Left lung (tissue), 14 donors: ENCODE data around the gene EFNB1. TPM values are rescaled to one million over a fixed set of nuclear protein-coding genes. Genes with fewer than 3 reads are reported as not detected.
"Not testable (repeated sequence)": the region's sequence is repeated elsewhere in the genome, so short reads cannot be mapped to it uniquely, and the experiment has no call there.

Experiments
- ATAC-seq: fragments of 200-7000 bp; cut with Tn5 transposase; one replicate; pipeline ENCODE4 v1.9.1; 2020; ENCODE audit warnings: moderate library complexity
- DNase-seq, 4 donors: peaks; one replicate each; pipeline ENCODE4 v3.0.0-alpha.2; 2013 to 2020
- H3K27ac ChIP-seq, 2 donors: fragments of 200-600 bp; sonication (generic) in 1 of 2; one replicate each; pipeline versions ENCODE4 v1.5.0 to v1.8.0; 2020 to 2021
- H3K27me3 ChIP-seq, 2 donors: fragments of 200-600 bp; sonication (generic) in 1 of 2; one replicate each; pipeline versions ENCODE4 v1.5.0 to v1.8.0; 2020 to 2021
- H3K36me3 ChIP-seq, 2 donors: fragments of 200-600 bp; sonication (generic) in 1 of 2; one replicate each; pipeline versions ENCODE4 v1.5.0 to v1.8.0; 2020 to 2021
- H3K4me1 ChIP-seq, 2 donors: fragments of 200-600 bp; one replicate each; pipeline ENCODE4 v1.8.0; 2021
- H3K4me3 ChIP-seq, 2 donors: fragments of 200-600 bp; sonication (generic) in 1 of 2; one replicate each; pipeline versions ENCODE4 v1.5.0 to v1.8.0; 2020 to 2021; ENCODE audit warnings: mild to moderate bottlenecking in 1 of 2
- H3K9me3 ChIP-seq, 2 donors: fragments of 200-600 bp; sonication (generic) in 1 of 2; one replicate each; pipeline versions ENCODE4 v1.5.0 to v1.8.0; 2020 to 2021
- intact Hi-C, 2 donors: fragments of 100-400 bp; cut with DNase I; formaldehyde crosslinking; loops; one replicate each; pipeline versions ENCODE4 v1.11.2 to v1.14.2; 2022
- long read RNA-seq, 12 donors: library from polyadenylated mRNA in 2 of 12; unstranded in 2 of 12; transcript quantifications; one replicate each; pipeline ENCODE4 v2.0.0 and lab custom pipeline, GENCODE V29; 2019 to 2026
- polyA plus RNA-seq, 6 donors: library from polyadenylated mRNA; unstranded; fragments of 120-200 nt; gene quantifications; one replicate each; pipeline ENCODE4 v1.2.1, GENCODE V29; 2013; ENCODE audit not compliant: insufficient read length in 6 of 6
- total RNA-seq, 2 donors: library from RNA; stranded (reverse); fragmentation: NEBNext Ultra II Directional; extraction: Animal tissue kit (Norgen Biotek cat#: 25700); gene quantifications; one replicate each; pipeline ENCODE4 v1.2.1, GENCODE V29; 2021
- TF ChIP-seq, protein P1 (sequence below), 2 donors: fragments of 200-600 bp; sonication (generic) in 1 of 2; IDR thresholded peaks; one replicate each; pipeline versions ENCODE4 v1.5.0 to v1.8.0; 2021; ENCODE audit warnings: antibody characterized with exemption in 2 of 2
- donor health status: DM: no; HTN: yes; CAD: no.
- donor health status: DM: no; HTN: no; CAD: no.

Gene EFNB1
- total RNA-seq (10 to 100 TPM; 34.8 to 44.3 TPM), polyA plus RNA-seq (10 to 100 TPM; 50.0 to 69.9 (median 63.1) TPM)
- long read RNA-seq, donor 1, transcript EFNB1-201 (5 exons, 3,314 nt) = major isoform, 25 of 44 reads
- long read RNA-seq, donor 1, partial matches to known transcripts = 19 of 44 reads
- long read RNA-seq, donor 1, other reads (novel, unspliced or antisense) = 0 of 44 reads
- long read RNA-seq, donor 2, transcript EFNB1-201 (5 exons, 3,314 nt) = major isoform, 25 of 93 reads
- long read RNA-seq, donor 2, partial matches to known transcripts = 68 of 93 reads
- long read RNA-seq, donor 2, other reads (novel, unspliced or antisense) = 0 of 93 reads
- long read RNA-seq, donor 3, transcript EFNB1-201 (5 exons, 3,314 nt) = major isoform, 28 of 28 reads
- long read RNA-seq, donor 3, partial matches to known transcripts = 0 of 28 reads
- long read RNA-seq, donor 3, other reads (novel, unspliced or antisense) = 0 of 28 reads
- long read RNA-seq, donor 4, partial matches to known transcripts = 0 of 5 reads
- long read RNA-seq, donor 4, other reads (novel, unspliced or antisense) = 3 of 5 reads
- long read RNA-seq, donor 5, transcript EFNB1-201 (5 exons, 3,314 nt) = major isoform, 15 of 23 reads
- long read RNA-seq, donor 5, partial matches to known transcripts = 8 of 23 reads
- long read RNA-seq, donor 5, other reads (novel, unspliced or antisense) = 0 of 23 reads
- long read RNA-seq, donor 6, transcript EFNB1-201 (5 exons, 3,314 nt) = major isoform, 28 of 35 reads
- long read RNA-seq, donor 6, partial matches to known transcripts = 7 of 35 reads
- long read RNA-seq, donor 6, other reads (novel, unspliced or antisense) = 0 of 35 reads
- long read RNA-seq, donor 7, transcript EFNB1-201 (5 exons, 3,314 nt) = major isoform, 15 of 15 reads
- long read RNA-seq, donor 7, partial matches to known transcripts = 0 of 15 reads
- long read RNA-seq, donor 7, other reads (novel, unspliced or antisense) = 0 of 15 reads
- long read RNA-seq, donor 8, transcript EFNB1-201 (5 exons, 3,314 nt) = major isoform, 13 of 13 reads
- long read RNA-seq, donor 8, partial matches to known transcripts = 0 of 13 reads
- long read RNA-seq, donor 8, other reads (novel, unspliced or antisense) = 0 of 13 reads
- long read RNA-seq, donor 9 = 0 reads
- long read RNA-seq, donor 10, partial matches to known transcripts = 0 of 4 reads
- long read RNA-seq, donor 10, other reads (novel, unspliced or antisense) = 2 of 4 reads
- long read RNA-seq, donor 11, partial matches to known transcripts = 0 of 3 reads
- long read RNA-seq, donor 11, other reads (novel, unspliced or antisense) = 0 of 3 reads
- long read RNA-seq, donor 12, transcript EFNB1-201 (5 exons, 3,314 nt) = major isoform, 14 of 20 reads
- long read RNA-seq, donor 12, partial matches to known transcripts = 6 of 20 reads
- long read RNA-seq, donor 12, other reads (novel, unspliced or antisense) = 0 of 20 reads

DNA sequence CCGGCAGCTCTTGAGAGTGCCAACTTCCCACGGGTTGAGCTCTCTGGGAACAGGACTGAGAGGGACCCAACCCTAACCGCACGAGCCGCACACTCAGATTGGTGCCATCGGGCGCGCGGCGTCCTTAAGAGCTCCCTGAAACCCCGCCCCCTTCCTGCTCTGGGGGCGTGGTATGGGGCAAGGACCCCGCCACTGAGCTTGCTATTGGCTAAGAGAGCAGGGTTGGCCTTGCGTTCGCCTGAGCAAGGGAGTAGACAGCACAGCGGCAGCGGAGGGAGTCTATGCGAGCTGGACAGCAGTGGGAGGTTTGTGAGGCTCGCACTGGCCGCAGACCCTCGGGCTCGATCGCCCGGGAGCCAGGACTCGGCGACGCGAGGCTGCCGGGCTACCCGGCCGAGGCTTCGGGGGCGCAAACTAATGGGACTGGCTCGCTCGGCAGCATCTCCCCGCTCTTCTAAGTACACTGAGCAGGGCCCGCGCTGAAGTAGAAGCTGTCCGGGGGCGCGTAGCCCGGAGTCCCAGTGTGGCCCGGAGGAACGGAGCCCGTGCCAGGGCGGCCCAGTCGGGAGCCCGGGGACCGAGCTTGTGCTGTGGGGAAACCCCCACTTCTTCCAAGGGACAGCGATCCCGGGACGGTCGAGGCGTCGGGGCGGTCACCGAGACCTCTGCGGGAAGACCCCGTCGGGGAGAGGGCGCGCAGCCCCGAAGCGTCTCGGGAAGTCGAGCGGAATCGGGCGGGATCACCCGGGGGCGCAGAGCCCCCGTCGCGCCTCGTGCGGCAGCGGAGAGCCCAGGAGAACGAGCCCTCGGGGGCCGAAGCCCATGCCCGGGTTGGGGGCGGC, at the start of gene EFNB1:
TSS of gene EFNB1 (plus strand) at position 282 of the 842 bp plus-strand sequence. CDS start 756 bp downstream, outside the sequence.
- Histone ChIP-seq H3K36me3 (no peaks in the 10 kb centered on the region), H3K27me3 (peaks cover 0 to 17% of the 10 kb centered on the region in 2 donors), H3K4me3 (peak within 1 kb of the TSS; percentile 54 to 67), H3K27ac (peak within 1 kb of the TSS; percentile 53 to 76), H3K9me3 (no peaks in the 10 kb centered on the region), H3K4me1 (peaks cover 0 to 13% of the 10 kb centered on the region in 2 donors)
- TF ChIP-seq, protein P1, sequence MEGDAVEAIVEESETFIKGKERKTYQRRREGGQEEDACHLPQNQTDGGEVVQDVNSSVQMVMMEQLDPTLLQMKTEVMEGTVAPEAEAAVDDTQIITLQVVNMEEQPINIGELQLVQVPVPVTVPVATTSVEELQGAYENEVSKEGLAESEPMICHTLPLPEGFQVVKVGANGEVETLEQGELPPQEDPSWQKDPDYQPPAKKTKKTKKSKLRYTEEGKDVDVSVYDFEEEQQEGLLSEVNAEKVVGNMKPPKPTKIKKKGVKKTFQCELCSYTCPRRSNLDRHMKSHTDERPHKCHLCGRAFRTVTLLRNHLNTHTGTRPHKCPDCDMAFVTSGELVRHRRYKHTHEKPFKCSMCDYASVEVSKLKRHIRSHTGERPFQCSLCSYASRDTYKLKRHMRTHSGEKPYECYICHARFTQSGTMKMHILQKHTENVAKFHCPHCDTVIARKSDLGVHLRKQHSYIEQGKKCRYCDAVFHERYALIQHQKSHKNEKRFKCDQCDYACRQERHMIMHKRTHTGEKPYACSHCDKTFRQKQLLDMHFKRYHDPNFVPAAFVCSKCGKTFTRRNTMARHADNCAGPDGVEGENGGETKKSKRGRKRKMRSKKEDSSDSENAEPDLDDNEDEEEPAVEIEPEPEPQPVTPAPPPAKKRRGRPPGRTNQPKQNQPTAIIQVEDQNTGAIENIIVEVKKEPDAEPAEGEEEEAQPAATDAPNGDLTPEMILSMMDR (IDR thresholded peaks at IDR 0.05) = no peak
- ATAC-seq (peak; percentile 92), DNase-seq (peak; percentile 85 to 95 (median 92))
- intact Hi-C loops = loop anchor here (10.0 kb wide), 3 partner anchors 396 to 556 kb away; no protein-coding TSS in a partner anchor

DNA sequence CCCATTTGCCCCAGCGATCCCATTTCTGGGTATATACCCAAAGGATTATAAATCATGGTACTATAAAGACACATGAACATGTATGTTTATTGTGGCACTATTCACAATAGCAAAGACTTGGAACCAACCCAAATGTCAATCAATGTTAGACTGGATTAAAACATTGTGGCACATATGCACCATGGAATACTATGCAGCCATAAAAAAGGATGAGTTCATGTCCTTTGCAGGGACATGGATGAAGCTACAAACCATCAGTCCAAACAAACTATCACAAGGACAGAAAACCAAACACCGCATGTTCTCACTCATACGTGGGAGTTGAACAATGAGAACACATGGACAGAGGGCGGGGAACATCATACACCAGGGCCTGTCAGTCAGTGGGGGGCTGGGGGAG, 47.5 kb upstream of the EFNB1 start:
- ATAC-seq, DNase-seq, intact Hi-C loops: not testable (repeated sequence)

DNA sequence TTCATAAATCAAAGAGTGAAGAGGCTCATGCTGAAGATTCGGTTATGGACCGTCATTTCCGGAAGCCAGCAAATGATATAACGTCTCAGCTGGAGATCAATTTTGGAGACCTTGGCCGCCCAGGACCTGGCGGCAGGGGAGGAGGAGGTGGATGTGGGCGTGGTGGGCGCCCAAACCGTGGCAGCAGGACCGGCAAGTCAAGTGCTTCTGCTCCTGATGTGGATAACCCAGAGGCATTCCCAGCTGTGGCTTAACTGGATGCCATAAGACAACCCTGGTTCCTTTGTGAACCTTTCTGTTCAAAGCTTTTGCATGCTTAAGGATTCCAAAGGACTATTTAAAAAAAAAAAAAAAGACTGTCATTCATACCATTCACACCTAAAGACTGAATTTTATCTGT, 44.0 kb upstream of the EFNB1 start:
- Histone ChIP-seq H3K27ac (no peak overlapping the region), H3K36me3 (no peaks in the 10 kb centered on the region), H3K27me3 (no peaks in the 10 kb centered on the region), H3K4me3 (no peak overlapping the region), H3K4me1 (no peaks in the 10 kb centered on the region), H3K9me3 (no peaks in the 10 kb centered on the region)
- intact Hi-C loops = no loop called here
- ATAC-seq (no peak), DNase-seq (no peak)
- TF ChIP-seq, protein P1 (IDR thresholded peaks at IDR 0.05) = no peak

More for the DNA sequence above, 47.5 kb upstream of the EFNB1 start:
- H3K27ac ChIP-seq, H3K36me3 ChIP-seq, H3K4me3 ChIP-seq, H3K4me1 ChIP-seq, H3K27me3 ChIP-seq, H3K9me3 ChIP-seq: not testable (repeated sequence)

DNA sequence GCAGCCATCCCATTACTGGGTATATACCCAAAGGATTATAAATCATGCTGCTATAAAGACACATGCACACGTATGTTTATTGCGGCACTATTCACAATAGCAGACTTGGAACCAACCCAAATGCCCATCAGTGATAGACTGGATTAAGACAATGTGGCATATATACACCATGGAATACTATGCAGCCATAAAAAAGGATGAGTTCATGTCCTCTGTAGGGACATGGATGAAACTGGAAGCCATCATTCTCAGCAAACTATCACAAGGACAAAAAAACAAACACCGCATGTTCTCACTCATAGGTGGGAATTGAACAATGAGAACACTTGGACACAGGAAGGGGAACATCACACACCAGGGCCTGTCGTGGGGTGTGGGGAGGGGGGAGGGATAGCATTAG, 42.2 kb upstream of the EFNB1 start:
- intact Hi-C loops, DNase-seq, H3K27ac ChIP-seq: not testable (repeated sequence)

DNA sequence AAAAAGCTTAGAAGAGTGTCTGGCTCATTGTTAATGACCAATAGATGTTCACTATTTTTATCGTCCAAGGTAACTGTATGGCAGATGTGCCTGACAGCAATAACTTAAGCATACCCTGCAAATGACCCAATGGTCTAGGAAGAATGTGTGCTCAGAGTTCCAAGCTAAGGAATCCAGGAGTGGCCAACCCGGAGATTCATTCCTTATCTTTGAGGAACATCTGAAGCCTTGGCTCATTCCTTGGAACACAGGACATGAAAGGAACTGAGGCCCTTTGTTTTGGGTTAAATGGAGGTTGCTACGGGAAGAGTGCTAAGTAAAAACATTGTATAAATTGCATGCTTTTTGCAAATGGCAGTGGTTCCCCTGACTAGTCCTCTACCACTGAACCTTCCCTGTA, 38.9 kb upstream of the EFNB1 start:
- ATAC-seq (no peak), DNase-seq (no peak)
- Histone ChIP-seq H3K4me3 (no peak overlapping the region), H3K4me1 (no peaks in the 10 kb centered on the region), H3K36me3 (no peaks in the 10 kb centered on the region), H3K27ac (no peak overlapping the region), H3K27me3 (no peaks in the 10 kb centered on the region), H3K9me3 (no peaks in the 10 kb centered on the region)
- intact Hi-C loops = no loop called here
- TF ChIP-seq, protein P1 (IDR thresholded peaks at IDR 0.05) = no peak

More for the DNA sequence above, 42.2 kb upstream of the EFNB1 start:
- H3K9me3 ChIP-seq, H3K4me1 ChIP-seq, ATAC-seq, H3K36me3 ChIP-seq, H3K4me3 ChIP-seq, H3K27me3 ChIP-seq: not testable (repeated sequence)
